ENCODE results near the gene FAM217B.

FAM217B gene

GRCh38 chr20:59962155-59962554 lies 22.0 kb downstream of the FAM217B start:
- TF ChIP-seq, protein P1, sequence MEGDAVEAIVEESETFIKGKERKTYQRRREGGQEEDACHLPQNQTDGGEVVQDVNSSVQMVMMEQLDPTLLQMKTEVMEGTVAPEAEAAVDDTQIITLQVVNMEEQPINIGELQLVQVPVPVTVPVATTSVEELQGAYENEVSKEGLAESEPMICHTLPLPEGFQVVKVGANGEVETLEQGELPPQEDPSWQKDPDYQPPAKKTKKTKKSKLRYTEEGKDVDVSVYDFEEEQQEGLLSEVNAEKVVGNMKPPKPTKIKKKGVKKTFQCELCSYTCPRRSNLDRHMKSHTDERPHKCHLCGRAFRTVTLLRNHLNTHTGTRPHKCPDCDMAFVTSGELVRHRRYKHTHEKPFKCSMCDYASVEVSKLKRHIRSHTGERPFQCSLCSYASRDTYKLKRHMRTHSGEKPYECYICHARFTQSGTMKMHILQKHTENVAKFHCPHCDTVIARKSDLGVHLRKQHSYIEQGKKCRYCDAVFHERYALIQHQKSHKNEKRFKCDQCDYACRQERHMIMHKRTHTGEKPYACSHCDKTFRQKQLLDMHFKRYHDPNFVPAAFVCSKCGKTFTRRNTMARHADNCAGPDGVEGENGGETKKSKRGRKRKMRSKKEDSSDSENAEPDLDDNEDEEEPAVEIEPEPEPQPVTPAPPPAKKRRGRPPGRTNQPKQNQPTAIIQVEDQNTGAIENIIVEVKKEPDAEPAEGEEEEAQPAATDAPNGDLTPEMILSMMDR (IDR thresholded peaks at IDR 0.05; ENCODE audit: insufficient read depth, low read length, poor library complexity, severe bottlenecking): no peak
- no peaks in the 10 kb centered on the region for H3K36me3 ChIP-seq (ENCODE audit: control insufficient read depth, insufficient read depth, low read length)
- DNase-seq (ENCODE audit: extremely low read depth, insufficient read length): no peak
- H3K27me3 ChIP-seq (replicated peaks; ENCODE audit: control insufficient read depth, insufficient read depth, low read length): no peaks in the 10 kb centered on the region
- H3K4me3 ChIP-seq (replicated peaks; ENCODE audit: low read depth, low read length): no peak overlapping the region

GRCh38 chr20:59966428-59966827 lies 26.2 kb downstream of the FAM217B start:
- H3K27me3 ChIP-seq (replicated peaks; ENCODE audit: control insufficient read depth, insufficient read depth, low read length): no peaks in the 10 kb centered on the region
- H3K4me3 ChIP-seq (replicated peaks; ENCODE audit: low read depth, low read length): no peak overlapping the region
- no peaks in the 10 kb centered on the region for H3K36me3 ChIP-seq (ENCODE audit: control insufficient read depth, insufficient read depth, low read length)
- DNase-seq (ENCODE audit: extremely low read depth, insufficient read length): no peak
- TF ChIP-seq, protein P1 (IDR thresholded peaks at IDR 0.05; ENCODE audit: insufficient read depth, low read length, poor library complexity, severe bottlenecking): no peak

GRCh38 chr20:59971428-59971827 lies 31.2 kb downstream of the FAM217B start:
- no peaks in the 10 kb centered on the region for H3K36me3 ChIP-seq (ENCODE audit: control insufficient read depth, insufficient read depth, low read length)
- TF ChIP-seq, protein P1 (IDR thresholded peaks at IDR 0.05; ENCODE audit: insufficient read depth, low read length, poor library complexity, severe bottlenecking): no peak
- H3K27me3 ChIP-seq (replicated peaks; ENCODE audit: control insufficient read depth, insufficient read depth, low read length): no peaks in the 10 kb centered on the region
- no peak for DNase-seq (ENCODE audit: extremely low read depth, insufficient read length)
- no peak overlapping the region for H3K4me3 ChIP-seq (replicated peaks; ENCODE audit: low read depth, low read length)

DNA sequence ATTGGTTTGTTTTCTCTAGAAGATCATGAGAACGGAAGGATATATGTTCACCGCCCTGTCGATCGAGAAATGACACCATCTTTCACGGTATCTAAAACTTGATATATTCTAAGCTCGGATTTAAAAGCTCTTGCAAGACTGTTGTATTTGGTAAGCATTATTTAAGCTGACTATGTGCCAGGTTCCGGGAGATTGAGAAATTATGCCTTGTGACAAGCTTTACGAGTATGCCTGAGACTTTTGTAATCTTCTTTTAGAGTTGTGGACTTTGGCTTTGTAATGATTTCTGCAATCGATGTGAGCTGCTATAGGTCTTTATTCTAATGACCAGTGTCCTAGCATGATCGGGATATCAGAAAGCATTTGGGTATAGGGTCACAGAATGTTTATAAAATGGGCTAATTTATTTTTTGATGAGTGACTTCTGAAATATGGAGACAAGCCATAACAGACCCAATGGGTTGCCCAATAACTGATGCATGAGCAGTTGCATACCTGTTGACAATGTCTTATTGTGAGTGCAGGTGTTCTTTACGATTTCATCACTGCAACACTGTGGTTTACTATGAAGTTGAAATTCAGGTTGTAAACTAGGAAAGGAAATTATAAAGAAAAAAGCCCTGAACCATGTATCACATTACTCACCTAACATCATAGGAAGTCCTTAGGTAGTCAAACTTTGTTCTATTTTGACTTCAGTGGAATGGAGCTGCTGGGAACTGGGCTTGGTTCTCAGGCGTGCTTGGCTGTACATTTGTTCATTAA lies 32.0 kb downstream of the FAM217B start:
- Histone ChIP-seq H3K27me3 (replicated peaks; ENCODE audit: control insufficient read depth, insufficient read depth, low read length) (no peaks in the 10 kb centered on the region), H3K36me3 (ENCODE audit: control insufficient read depth, insufficient read depth, low read length) (no peaks in the 10 kb centered on the region), H3K4me3 (replicated peaks; ENCODE audit: low read depth, low read length) (no peak overlapping the region)
- TF ChIP-seq, protein P1 (IDR thresholded peaks at IDR 0.05; ENCODE audit: insufficient read depth, low read length, poor library complexity, severe bottlenecking): no peak
- no peak for DNase-seq (ENCODE audit: extremely low read depth, insufficient read length)

- Histone ChIP-seq H3K36me3 (ENCODE audit: control insufficient read depth, insufficient read depth, low read length) (no peaks in the 10 kb centered on the region), H3K27me3 (replicated peaks; ENCODE audit: control insufficient read depth, insufficient read depth, low read length) (no peaks in the 10 kb centered on the region), H3K4me3 (replicated peaks; ENCODE audit: low read depth, low read length) (no peak overlapping the region)
- TF ChIP-seq, protein P1 (IDR thresholded peaks at IDR 0.05; ENCODE audit: insufficient read depth, low read length, poor library complexity, severe bottlenecking): no peak
- DNase-seq (ENCODE audit: extremely low read depth, insufficient read length): no peak
These were observed 36.1 kb downstream of the FAM217B start for GRCh38 chr20:59976156-59976782.
